ENCODE results near the gene MIER3. TPM values are rescaled to one million over a fixed set of nuclear protein-coding genes. Genes with fewer than 3 reads are reported as not detected.

MIER3 gene
- polyA plus RNA-seq, 2 of the 4 experiments (the other 2 are of a cell fraction) = 9.4 to 26.1 TPM

DNA sequence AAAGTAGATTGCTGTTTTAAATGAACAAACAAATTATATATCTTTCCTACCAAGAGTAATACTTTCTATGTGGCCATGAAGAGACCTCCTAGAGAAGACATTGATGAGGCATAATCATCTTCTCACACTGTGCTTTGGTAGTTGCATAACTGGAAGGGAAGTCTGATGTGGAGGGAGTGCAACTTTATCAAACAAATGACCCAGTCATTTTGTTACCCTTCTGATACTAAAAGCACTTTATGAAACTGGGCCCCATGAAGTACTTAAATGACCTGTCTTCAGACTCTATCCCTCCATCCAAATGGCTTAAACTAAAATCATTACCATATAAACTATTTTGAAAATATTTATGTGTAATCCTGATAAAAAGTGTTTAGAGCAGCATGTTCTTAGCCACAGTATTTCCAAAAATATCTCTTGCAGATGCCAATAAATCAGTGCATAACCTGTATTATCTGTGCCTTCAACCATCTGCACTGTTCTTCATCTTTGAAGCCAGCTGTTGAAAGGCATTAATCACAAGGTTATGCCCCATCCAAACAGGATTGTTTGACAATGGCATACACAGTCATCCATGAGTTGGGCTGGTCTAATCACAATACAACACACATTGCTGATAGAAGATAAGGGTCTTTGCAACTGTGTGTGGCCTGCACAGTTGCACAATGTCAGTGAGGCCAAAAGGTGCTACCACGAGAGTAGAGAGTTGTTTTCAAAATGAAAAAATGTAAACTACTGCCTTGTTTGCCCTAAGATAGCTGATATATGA, 31.9 kb upstream of the MIER3 start:
- TF ChIP-seq RNF2 (IDR thresholded peaks at IDR 0.05; ENCODE audit: borderline replicate concordance, low read depth) (no peak), MAFK (IDR thresholded peaks at IDR 0.05; ENCODE audit: partially characterized antibody) (no peak), FOXS1 (CRISPR knock-in tag; IDR thresholded peaks at IDR 0.05) (no peak), NR3C1 (IDR thresholded peaks at IDR 0.05) (no peak), HOXB5 (CRISPR knock-in tag; IDR thresholded peaks at IDR 0.05) (no peak), ZFP36 (IDR thresholded peaks at IDR 0.05; ENCODE audit: borderline replicate concordance, partially characterized antibody) (no peak), FOSB (CRISPR knock-in tag; IDR thresholded peaks at IDR 0.05) (no peak), SREBF2 (IDR thresholded peaks at IDR 0.05) (no peak), PHF8 (IDR thresholded peaks at IDR 0.05; ENCODE audit: borderline replicate concordance, low read depth) (no peak), CHD4 (IDR thresholded peaks at IDR 0.05; ENCODE audit: borderline replicate concordance) (no peak), EP300 (IDR thresholded peaks at IDR 0.05) (no peak), ESRRA (IDR thresholded peaks at IDR 0.05; ENCODE audit: borderline replicate concordance, low read length) (no peak), GATA3 (IDR thresholded peaks at IDR 0.05; ENCODE audit: borderline replicate concordance) (no peak), HOXA7 (CRISPR knock-in tag; IDR thresholded peaks at IDR 0.05) (no peak), MAZ (IDR thresholded peaks at IDR 0.05; ENCODE audit: borderline replicate concordance, low read depth, low read length) (no peak), BHLHE40 (IDR thresholded peaks at IDR 0.05; ENCODE audit: low read depth, low read length) (no peak), HES2 (IDR thresholded peaks at IDR 0.05) (no peak)
- TF ChIP-seq, protein P1, sequence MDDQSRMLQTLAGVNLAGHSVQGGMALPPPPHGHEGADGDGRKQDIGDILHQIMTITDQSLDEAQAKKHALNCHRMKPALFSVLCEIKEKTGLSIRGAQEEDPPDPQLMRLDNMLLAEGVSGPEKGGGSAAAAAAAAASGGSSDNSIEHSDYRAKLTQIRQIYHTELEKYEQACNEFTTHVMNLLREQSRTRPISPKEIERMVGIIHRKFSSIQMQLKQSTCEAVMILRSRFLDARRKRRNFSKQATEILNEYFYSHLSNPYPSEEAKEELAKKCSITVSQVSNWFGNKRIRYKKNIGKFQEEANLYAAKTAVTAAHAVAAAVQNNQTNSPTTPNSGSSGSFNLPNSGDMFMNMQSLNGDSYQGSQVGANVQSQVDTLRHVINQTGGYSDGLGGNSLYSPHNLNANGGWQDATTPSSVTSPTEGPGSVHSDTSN (IDR thresholded peaks at IDR 0.05) = no peak
- TF ChIP-seq, protein P2, sequence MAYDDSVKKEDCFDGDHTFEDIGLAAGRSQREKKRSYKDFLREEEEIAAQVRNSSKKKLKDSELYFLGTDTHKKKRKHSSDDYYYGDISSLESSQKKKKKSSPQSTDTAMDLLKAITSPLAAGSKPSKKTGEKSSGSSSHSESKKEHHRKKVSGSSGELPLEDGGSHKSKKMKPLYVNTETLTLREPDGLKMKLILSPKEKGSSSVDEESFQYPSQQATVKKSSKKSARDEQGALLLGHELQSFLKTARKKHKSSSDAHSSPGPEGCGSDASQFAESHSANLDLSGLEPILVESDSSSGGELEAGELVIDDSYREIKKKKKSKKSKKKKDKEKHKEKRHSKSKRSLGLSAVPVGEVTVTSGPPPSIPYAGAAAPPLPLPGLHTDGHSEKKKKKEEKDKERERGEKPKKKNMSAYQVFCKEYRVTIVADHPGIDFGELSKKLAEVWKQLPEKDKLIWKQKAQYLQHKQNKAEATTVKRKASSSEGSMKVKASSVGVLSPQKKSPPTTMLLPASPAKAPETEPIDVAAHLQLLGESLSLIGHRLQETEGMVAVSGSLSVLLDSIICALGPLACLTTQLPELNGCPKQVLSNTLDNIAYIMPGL (CRISPR knock-in tag; IDR thresholded peaks at IDR 0.05; ENCODE audit: borderline replicate concordance) = no peak
- TF ChIP-seq, protein P3, sequence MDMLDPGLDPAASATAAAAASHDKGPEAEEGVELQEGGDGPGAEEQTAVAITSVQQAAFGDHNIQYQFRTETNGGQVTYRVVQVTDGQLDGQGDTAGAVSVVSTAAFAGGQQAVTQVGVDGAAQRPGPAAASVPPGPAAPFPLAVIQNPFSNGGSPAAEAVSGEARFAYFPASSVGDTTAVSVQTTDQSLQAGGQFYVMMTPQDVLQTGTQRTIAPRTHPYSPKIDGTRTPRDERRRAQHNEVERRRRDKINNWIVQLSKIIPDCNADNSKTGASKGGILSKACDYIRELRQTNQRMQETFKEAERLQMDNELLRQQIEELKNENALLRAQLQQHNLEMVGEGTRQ (IDR thresholded peaks at IDR 0.05) = no peak
- no peak overlapping the region for H3K4me2 ChIP-seq
- ATAC-seq (no peak), FAIRE-seq (no peak), DNase-seq (ENCODE audit: low read depth in 1 of 2, low spot score in 1 of 2) (no peak)
- H3K4me1 ChIP-seq = no peaks in the 10 kb centered on the region
- ChIA-PET CTCF (interaction anchor here (1.0 kb wide), 1 partner anchor 16 kb away, joined by 3 read pairs; no protein-coding TSS in a partner anchor), POLR2A (no interaction called here)
- H3K27ac ChIP-seq = no peak overlapping the region
- no peak overlapping the region for H3K4me3 ChIP-seq
- no peaks in the 10 kb centered on the region for H3K9me3 ChIP-seq
- WGBS (ENCODE audit: missing lambda C conversion rate) = 14% methylated on average over 1 of the region's 1 CpG

- no peaks in the 10 kb centered on the region for H3K4me1 ChIP-seq
- H3K4me2 ChIP-seq = no peak overlapping the region
- no peak for TF ChIP-seq E2F6 (IDR thresholded peaks at IDR 0.05; ENCODE audit: borderline replicate concordance, low read depth)
- TF ChIP-seq SMC3 (IDR thresholded peaks at IDR 0.05) = no peak
- no peak for TF ChIP-seq EHMT2 (IDR thresholded peaks at IDR 0.05; ENCODE audit: low read depth)
- TF ChIP-seq FOXS1 (CRISPR knock-in tag; IDR thresholded peaks at IDR 0.05) = no peak
- TF ChIP-seq RARB (CRISPR knock-in tag; IDR thresholded peaks at IDR 0.05) = no peak
- TF ChIP-seq PHF8 (IDR thresholded peaks at IDR 0.05; ENCODE audit: borderline replicate concordance, low read depth) = no peak
- TF ChIP-seq ZNF302 (CRISPR knock-in tag; IDR thresholded peaks at IDR 0.05) = no peak
- TF ChIP-seq KDM5A (IDR thresholded peaks at IDR 0.05) = no peak
- no peak for TF ChIP-seq HEYL (CRISPR knock-in tag; IDR thresholded peaks at IDR 0.05)
- DNase-seq (ENCODE audit: low read depth in 1 of 2, low spot score in 1 of 2) (no peak), ATAC-seq (no peak), FAIRE-seq (no peak)
- no peak overlapping the region for H3K27ac ChIP-seq
- ChIA-PET POLR2A (no interaction called here), CTCF (no interaction called here)
- H3K9me3 ChIP-seq = no peaks in the 10 kb centered on the region
- H3K4me3 ChIP-seq = no peak overlapping the region
- WGBS (ENCODE audit: missing lambda C conversion rate) = 54% methylated on average over 4 of the region's 4 CpGs
Observed at GRCh38 chr5:56981548-56982315, 29.8 kb upstream of the MIER3 start.

Data from A549 (cell line).